ENCODE measurements around the gene DDX43.
"Not testable (repeated sequence)": the region's sequence is repeated elsewhere in the genome, so short reads cannot be mapped to it uniquely, and the experiment has no call there.

DDX43 gene

DNA sequence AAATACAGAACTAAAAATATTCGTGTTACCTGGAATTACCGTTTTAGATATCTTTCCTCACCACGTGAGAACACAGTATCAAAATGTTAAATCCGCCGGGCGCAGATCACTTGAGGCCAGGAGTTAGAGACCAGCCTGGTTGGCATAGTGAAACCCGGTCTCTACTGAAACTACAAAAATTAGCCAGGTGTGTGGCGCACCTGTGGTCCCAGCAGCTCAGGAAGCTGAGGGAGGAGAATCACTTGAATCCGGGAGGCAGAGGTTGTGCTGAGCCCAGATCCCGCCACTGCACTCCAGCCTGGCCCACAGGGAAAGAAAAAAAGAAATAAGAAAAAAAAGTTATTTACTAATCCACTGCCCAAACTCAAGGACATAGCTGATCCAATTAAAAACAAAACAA, 4.8 kb upstream of the DDX43 start:
- no peak for DNase-seq

- DNase-seq: no peak
Measured at GRCh38 chr6:73391675-73392074, 3.0 kb upstream of the DDX43 start.

GRCh38 chr6:73392188-73392587, 2.4 kb upstream of the DDX43 start:
- not testable (repeated sequence) for DNase-seq

DNA sequence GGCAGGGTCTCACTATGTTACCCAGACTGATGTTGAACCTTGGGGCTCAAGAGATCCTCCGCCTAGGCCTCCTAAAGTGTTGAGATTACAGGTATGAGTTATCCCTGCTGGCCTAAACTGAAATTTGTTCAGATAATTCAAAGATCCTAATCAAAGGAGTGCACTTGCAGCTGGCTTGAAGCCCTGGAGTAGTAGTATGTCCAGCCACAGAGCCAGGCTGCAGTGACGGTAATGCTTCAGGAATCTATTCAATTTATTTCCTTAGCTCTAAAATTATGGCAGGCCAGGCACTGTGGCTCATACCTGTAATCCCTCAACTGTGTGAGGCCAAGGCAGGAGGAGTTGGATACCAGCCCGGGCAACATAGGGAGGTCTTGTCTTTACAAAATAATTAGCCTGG, 1.4 kb upstream of the DDX43 start:
- no peak for DNase-seq

DNA sequence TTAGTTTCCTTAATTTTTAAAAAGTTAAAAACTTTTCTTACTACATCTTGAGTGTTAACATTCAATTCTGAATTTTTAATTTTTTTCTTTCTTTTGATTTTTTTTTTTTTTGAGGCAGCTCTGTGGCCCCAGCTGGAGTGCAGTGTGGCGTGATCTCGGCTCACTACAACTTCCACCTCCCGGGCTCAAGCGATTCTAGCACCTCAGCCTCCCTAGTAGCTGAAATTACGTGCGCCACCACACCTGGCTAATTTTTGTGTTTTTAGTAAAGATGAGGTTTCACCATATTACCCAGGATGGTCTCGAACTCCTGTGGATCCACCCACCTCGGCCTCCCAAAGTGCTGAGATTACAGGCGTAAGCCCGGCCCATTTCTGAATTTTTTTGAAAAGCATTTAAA, 1.2 kb downstream of the DDX43 start:
- DNase-seq: no peak

GRCh38 chr6:73400656-73401055, 6.0 kb downstream of the DDX43 start:
- DNase-seq: no peak

GRCh38 chr6:73409395-73409794, 14.8 kb downstream of the DDX43 start:
- no peak for DNase-seq

- DNase-seq: no peak
Measured at GRCh38 chr6:73413102-73413501, 18.5 kb downstream of the DDX43 start.

- no peak for DNase-seq
Measured at GRCh38 chr6:73418081-73418741, 23.6 kb downstream of the DDX43 start.

GRCh38 chr6:73421534-73421933, 26.9 kb downstream of the DDX43 start:
- DNase-seq: no peak

GRCh38 chr6:73435236-73435635, 40.6 kb downstream of the DDX43 start:
- DNase-seq: no peak

DNA sequence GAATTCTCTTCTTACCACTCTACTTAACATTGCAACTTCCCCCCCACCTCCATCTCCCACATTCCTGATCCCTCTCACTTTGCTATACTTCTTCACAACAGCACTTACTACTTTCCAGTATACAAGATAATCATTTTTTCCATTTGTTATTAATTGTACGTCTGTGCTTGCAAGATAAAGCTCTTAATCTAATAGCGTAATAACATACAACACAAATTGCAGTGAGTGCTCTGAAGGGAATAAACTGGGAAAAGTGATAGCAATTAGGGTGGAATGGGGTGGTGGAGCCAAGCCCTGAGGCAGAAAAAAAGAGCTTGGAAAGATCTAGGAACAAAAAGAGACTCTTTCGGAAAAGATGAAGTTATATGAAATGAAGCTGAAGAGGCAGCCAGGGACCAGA, 48.9 kb downstream of the DDX43 start:
- DNase-seq: no peak

DNA sequence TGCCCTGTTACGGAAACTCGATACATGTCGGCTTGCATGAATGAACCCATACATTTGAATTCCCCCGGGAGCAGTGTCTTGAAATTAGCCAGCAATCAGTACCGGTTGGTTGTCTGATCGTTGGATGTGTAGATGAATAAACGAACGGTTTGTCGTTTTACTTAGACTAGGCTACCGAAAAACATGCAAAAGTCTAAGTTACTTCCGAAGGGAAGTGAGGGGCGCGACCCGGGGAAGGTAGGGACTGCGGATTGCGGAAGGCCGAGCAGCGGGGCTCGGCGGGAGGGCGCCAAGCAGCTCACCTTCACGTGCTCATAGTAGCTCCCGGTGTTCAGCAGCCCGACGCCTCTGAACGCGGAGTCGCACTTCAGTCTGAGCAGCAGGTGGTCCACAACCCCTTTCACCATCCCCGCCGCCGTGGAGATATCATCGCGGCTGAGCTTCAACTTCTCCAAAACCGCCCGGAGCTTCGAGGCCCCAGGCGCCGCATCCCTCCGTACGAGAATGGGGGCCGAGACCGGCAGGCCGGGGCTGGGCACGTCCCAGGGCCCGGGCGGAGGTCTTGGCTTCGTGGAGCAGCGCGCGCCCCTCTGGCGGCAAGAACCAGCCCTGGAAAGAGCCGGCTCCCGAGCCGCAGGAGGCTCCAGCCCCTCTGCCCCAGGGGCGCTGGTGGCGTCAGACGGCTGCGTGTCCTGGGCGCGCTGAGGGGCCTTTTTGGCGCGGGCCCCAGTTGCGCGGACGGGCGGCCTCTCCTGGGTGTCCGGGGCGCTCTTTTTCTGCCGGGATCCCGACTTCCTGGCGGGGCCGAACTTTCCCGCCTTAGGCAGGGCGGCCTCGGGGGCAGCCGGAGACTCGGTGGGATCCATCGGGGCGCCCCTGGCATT, 56.8 kb downstream of the DDX43 start:
- no peak for DNase-seq

- no peak for DNase-seq
Measured at GRCh38 chr6:73452107-73452461, 57.5 kb downstream of the DDX43 start, which contains the start of gene CGAS. CGAS (minus strand) TSS chr6:73452297; CDS start chr6:73452181, 116 bp downstream.

DNA sequence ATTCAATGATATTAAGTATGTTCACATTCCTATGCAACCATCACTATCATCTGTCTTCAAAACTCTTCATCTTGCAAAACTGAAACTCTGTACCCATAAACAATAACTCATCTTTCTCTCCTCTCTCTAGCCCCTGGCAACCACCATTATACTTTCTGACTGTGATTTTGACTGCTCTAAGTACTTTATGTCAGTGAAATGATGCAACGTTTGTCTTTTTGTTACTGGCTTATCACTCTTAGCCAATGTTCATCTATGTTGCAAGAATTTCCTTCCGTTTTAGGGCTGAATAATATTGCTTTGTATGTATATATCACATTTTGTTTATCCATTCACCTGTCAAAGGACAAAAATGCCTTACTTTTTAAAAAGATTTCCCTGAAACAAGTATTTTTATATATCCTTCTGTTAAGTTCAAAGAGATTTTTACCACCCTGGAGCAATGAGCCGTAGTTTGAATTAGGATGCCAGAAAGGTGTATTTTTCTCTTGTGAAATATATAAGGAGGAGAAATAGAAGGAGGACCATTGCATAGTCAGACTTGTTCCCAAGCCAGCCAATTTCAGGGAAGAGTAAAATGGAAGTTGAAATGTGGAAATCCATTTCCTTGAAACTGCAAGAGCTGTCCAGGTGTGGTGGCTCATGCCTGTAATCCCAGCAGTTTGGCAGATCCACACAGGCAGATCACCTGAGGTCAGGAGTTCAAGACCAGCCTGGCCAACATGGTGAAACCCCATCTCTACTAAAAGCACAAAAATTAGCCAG, 61.4 kb downstream of the DDX43 start:
- DNase-seq: no peak

GRCh38 chr6:73459474-73459873, 64.8 kb downstream of the DDX43 start:
- not testable (repeated sequence) for DNase-seq

- DNase-seq: no peak
Measured at GRCh38 chr6:73460056-73460455, 65.4 kb downstream of the DDX43 start.

- DNase-seq: peak; percentile 79
Measured at GRCh38 chr6:73461537-73462350, 67.1 kb downstream of the DDX43 start, which contains the start of gene MTO1. MTO1 (plus strand) TSS chr6:73461737; CDS start chr6:73461855, 118 bp downstream.

Data from NCI-H2227 treated with DMSO at 0.1 percent for 48 hours (cell line).